OCI-LY1 (cell line): ENCODE data around the gene RPL39L.
A peak's percentile ranks its signal among the peaks of the same experiment; 100 is the strongest.

Source experiments
- H2AFZ ChIP-seq: fragments of 200-600 bp; sonication (generic), shearing (Covaris generic); 2 replicates; pipeline ENCODE4 v1.6.0; 2014; ENCODE audit warnings: antibody characterized with exemption, mild to moderate bottlenecking, low read length
- H3F3A ChIP-seq: fragments of 200-600 bp; sonication (generic), shearing (Covaris generic); 2 replicates; pipeline ENCODE4 v1.6.0; 2014; ENCODE audit warnings: mild to moderate bottlenecking, antibody characterized with exemption, low read length, moderate library complexity; ENCODE audit not compliant: insufficient read depth
- H3K27ac ChIP-seq: fragments of 200-600 bp; sonication (generic); 2 replicates; pipeline ENCODE4 v1.5.1; 2014; ENCODE audit warnings: low read length, mixed run types, mild to moderate bottlenecking, low read depth; ENCODE audit not compliant: poor library complexity, severe bottlenecking
- H3K27me3 ChIP-seq: fragments of 200-600 bp; sonication (generic); 2 replicates; pipeline ENCODE4 v1.6.0; 2014; ENCODE audit warnings: antibody characterized with exemption, mild to moderate bottlenecking, low read length, moderate library complexity; ENCODE audit not compliant: insufficient read depth
- H3K36me3 ChIP-seq: fragments of 200-600 bp; sonication (generic); 2 replicates; pipeline ENCODE4 v1.6.1; 2014; ENCODE audit warnings: mild to moderate bottlenecking, antibody characterized with exemption, low read length, moderate library complexity, mixed read lengths; ENCODE audit not compliant: insufficient read depth
- H3K4me1 ChIP-seq: fragments of 200-600 bp; sonication (generic); 2 replicates; pipeline ENCODE4 v1.5.1; 2014; ENCODE audit warnings: mild to moderate bottlenecking, low read length, moderate library complexity; ENCODE audit not compliant: insufficient read depth, severe bottlenecking
- H3K4me2 ChIP-seq: fragments of 200-600 bp; sonication (generic), shearing (Covaris generic); 2 replicates; pipeline ENCODE4 v1.6.1; 2014; ENCODE audit warnings: low read length
- H3K4me3 ChIP-seq: fragments of 200-600 bp; sonication (generic); 2 replicates; pipeline ENCODE4 v1.5.1; 2014; ENCODE audit warnings: low read length, low read depth, mild to moderate bottlenecking, mixed read lengths; ENCODE audit not compliant: poor library complexity, severe bottlenecking
- H3K79me2 ChIP-seq: fragments of 200-600 bp; shearing (Covaris generic); 2 replicates; pipeline ENCODE4 v1.6.1; 2016; ENCODE audit warnings: mixed run types, low read length, mixed read lengths; ENCODE audit not compliant: insufficient read depth
- H3K9ac ChIP-seq: fragments of 200-600 bp; sonication (generic), shearing (Covaris generic); 2 replicates; pipeline ENCODE4 v1.6.1; 2014; ENCODE audit warnings: mild to moderate bottlenecking, low read length, mixed read lengths
- H3K9me2 ChIP-seq: fragments of 200-600 bp; sonication (generic), shearing (Covaris generic); 2 replicates; pipeline ENCODE4 v1.6.1; 2014; ENCODE audit warnings: low read depth, mild to moderate bottlenecking, low read length, mixed read lengths
- H3K9me3 ChIP-seq: fragments of 200-600 bp; shearing (Covaris generic); 2 replicates; pipeline ENCODE4 v1.6.1; 2014; ENCODE audit warnings: low read length, mixed read lengths
- H4K20me1 ChIP-seq: fragments of 200-600 bp; sonication (generic), shearing (Covaris generic); 2 replicates; pipeline ENCODE4 v1.6.0; 2016; ENCODE audit warnings: mild to moderate bottlenecking, low read length; ENCODE audit not compliant: insufficient read depth
- CTCF ChIP-seq: fragments of 200-600 bp; sonication (generic), shearing (Covaris generic); IDR thresholded peaks from 2 replicates; pipeline ENCODE4 v1.5.1; 2017; ENCODE audit warnings: mild to moderate bottlenecking, antibody characterized with exemption, low read length, moderate library complexity, mixed read lengths
- EZH2 ChIP-seq: fragments of 200-600 bp; sonication (generic), shearing (Covaris generic); IDR thresholded peaks from 2 replicates; pipeline ENCODE4 v1.8.0; 2017; ENCODE audit warnings: borderline replicate concordance, mixed run types, mild to moderate bottlenecking, antibody characterized with exemption, low read length, moderate library complexity, mixed read lengths

The RPL39L gene

DNA sequence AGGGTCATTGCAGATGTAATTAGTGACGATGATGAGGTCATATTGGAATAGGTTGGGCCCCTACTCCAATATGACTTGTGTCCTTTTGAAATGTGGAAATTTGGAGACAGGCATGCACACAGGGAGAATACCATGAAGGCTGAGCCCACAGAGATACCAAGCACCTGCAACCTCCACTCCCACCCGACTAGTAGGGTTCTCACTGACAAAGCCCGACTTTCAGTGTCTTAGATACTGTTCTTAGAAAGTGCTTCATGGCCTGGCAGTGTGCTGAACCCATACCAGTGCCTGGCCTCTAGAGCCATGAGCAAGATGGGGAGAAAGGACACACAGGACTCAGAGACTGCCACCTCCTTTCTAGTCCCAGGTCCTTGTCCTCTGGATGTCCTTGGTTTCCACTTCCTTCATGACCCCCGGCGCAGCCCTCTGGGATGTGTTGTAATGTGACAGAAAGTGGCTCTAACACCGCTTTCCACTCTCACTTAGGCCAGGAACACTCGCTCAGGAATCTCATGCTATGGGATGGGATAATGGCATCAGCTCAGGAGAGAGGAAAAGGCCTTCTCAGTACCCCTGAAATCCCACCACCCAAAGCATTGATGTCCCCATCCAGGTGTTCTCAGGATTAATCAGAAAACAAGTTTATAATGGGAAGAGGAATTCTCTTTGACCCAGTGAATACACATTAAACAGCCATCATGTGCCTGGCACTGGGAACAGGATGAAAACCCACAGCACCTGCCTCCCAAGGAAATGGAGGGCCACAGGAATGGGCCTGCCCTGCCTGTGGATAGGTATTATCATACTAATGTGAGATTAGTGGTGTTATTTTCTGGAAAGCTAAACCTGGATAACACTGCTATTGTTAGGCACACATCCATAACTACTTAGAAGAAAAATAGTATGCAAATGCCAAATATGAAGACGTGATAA lies 59.9 kb downstream of the RPL39L start:
- Histone ChIP-seq H3K9me3 (no peaks in the 10 kb centered on the region), H3K9me2 (no peaks in the 10 kb centered on the region), H3K27ac (no peak overlapping the region), H4K20me1 (no peaks in the 10 kb centered on the region), H3K27me3 (no peaks in the 10 kb centered on the region), H3K9ac (no peak overlapping the region), H3K4me2 (no peak overlapping the region), H3F3A (peaks cover 5% of the 10 kb centered on the region; the same call in 1 of the 2 replicates), H3K4me1 (no peaks in the 10 kb centered on the region), H3K36me3 (peaks cover 48% of the 10 kb centered on the region), H2AFZ (no peak overlapping the region), H3K4me3 (no peak overlapping the region), H3K79me2 (no peaks in the 10 kb centered on the region)
- TF ChIP-seq CTCF (no peak), EZH2 (no peak)

- H3K4me2 ChIP-seq: no peak overlapping the region
- H3K27me3 ChIP-seq: no peaks in the 10 kb centered on the region
- no peaks in the 10 kb centered on the region for H3K79me2 ChIP-seq
- peaks cover 11% of the 10 kb centered on the region for H3K4me1 ChIP-seq
- H3K4me3 ChIP-seq: no peak overlapping the region
- no peaks in the 10 kb centered on the region for H4K20me1 ChIP-seq
- peaks cover 66% of the 10 kb centered on the region for H3K36me3 ChIP-seq
- H3F3A ChIP-seq: peaks cover 5% of the 10 kb centered on the region; the same call in 1 of the 2 replicates
- peak overlapping the region; percentile 15 for H3K27ac ChIP-seq
- H3K9me3 ChIP-seq: no peaks in the 10 kb centered on the region
- H3K9ac ChIP-seq: no peak overlapping the region
- no peak overlapping the region for H2AFZ ChIP-seq
- TF ChIP-seq EZH2 (no peak), CTCF (no peak)
- H3K9me2 ChIP-seq: no peaks in the 10 kb centered on the region
These were observed 61.8 kb downstream of the RPL39L start for GRCh38 chr3:187077537-187077936.

DNA sequence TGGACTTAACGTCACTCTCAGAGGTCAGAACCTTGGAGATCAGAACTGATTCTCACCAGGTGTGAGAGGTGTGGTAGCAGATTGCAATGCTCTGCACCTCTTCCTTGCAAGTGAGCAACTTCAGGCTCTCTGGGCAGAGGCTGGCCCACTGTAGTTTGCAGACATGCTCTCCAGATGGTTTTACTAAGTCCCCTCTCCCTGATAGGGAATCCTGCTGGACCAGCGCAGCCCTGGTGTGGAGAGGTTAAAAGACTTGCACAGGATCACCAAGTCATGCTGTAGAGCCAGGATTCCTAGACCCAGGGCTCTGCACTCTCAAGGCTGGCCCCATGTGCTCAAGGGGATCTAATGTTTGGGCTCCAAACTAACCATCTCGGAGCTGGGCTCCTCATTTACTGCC lies 62.2 kb downstream of the RPL39L start:
- no peaks in the 10 kb centered on the region for H3K9me2 ChIP-seq
- no peak overlapping the region for H3K9ac ChIP-seq
- H3F3A ChIP-seq: peaks cover 5% of the 10 kb centered on the region; the same call in 1 of the 2 replicates
- H3K4me2 ChIP-seq: no peak overlapping the region
- H3K27ac ChIP-seq: peak overlapping the region; percentile 15
- peaks cover 15% of the 10 kb centered on the region for H3K4me1 ChIP-seq
- no peak overlapping the region for H2AFZ ChIP-seq
- H3K27me3 ChIP-seq: no peaks in the 10 kb centered on the region
- no peaks in the 10 kb centered on the region for H3K9me3 ChIP-seq
- TF ChIP-seq CTCF (no peak), EZH2 (no peak)
- no peak overlapping the region for H3K4me3 ChIP-seq
- H3K36me3 ChIP-seq: peaks cover 70% of the 10 kb centered on the region
- H3K79me2 ChIP-seq: no peaks in the 10 kb centered on the region
- H4K20me1 ChIP-seq: no peaks in the 10 kb centered on the region
